SU-DHL-6 (cell line): Measurements from ENCODE around the gene ZNF473.
"Not testable (repeated sequence)": the region's sequence is repeated elsewhere in the genome, so short reads cannot be mapped to it uniquely, and the experiment has no call there.

Experiments used
- H2AFZ ChIP-seq: fragments of 200-600 bp; sonication (generic); 2 replicates; pipeline ENCODE4 v1.6.1; 2014; ENCODE audit warnings: low read depth, mild to moderate bottlenecking, moderate library complexity, mixed read lengths, antibody characterized with exemption, low read length; ENCODE audit not compliant: severe bottlenecking
- H3F3A ChIP-seq: fragments of 200-600 bp; shearing (Covaris generic); 2 replicates; pipeline ENCODE4 v1.6.0; 2016; ENCODE audit warnings: antibody characterized with exemption, mild to moderate bottlenecking; ENCODE audit not compliant: insufficient read depth
- H3K27ac ChIP-seq: fragments of 200-600 bp; sonication (generic); 2 replicates; pipeline ENCODE4 v1.5.1; 2016; ENCODE audit warnings: low read depth, mild to moderate bottlenecking, low read length, moderate library complexity, mixed read lengths
- H3K27me3 ChIP-seq: fragments of 200-600 bp; sonication (generic), shearing (Covaris generic); 2 replicates; pipeline ENCODE4 v1.6.0; 2014; ENCODE audit warnings: mild to moderate bottlenecking, low read length
- H3K36me3 ChIP-seq: fragments of 200-600 bp; sonication (generic); 2 replicates; pipeline ENCODE4 v1.6.1; 2014; ENCODE audit warnings: mild to moderate bottlenecking, low read length, mixed read lengths
- H3K4me2 ChIP-seq: fragments of 300-600, 200-600 bp; shearing (Covaris generic), sonication (generic); 2 replicates; pipeline ENCODE4 v1.6.0; 2014; ENCODE audit warnings: low read length, low read depth, mild to moderate bottlenecking; ENCODE audit not compliant: poor library complexity, severe bottlenecking
- H3K4me3 ChIP-seq: fragments of 200-600 bp; sonication (generic); 2 replicates; pipeline ENCODE4 v1.5.1; 2014; ENCODE audit warnings: antibody characterized with exemption, low read length, mild to moderate bottlenecking, mixed read lengths; ENCODE audit not compliant: insufficient read depth, poor library complexity, severe bottlenecking
- H3K79me2 ChIP-seq: fragments of 200-600 bp; sonication (generic); 2 replicates; pipeline ENCODE4 v1.6.1; 2014; ENCODE audit warnings: mild to moderate bottlenecking, low read length, moderate library complexity; ENCODE audit not compliant: insufficient read depth
- H3K9ac ChIP-seq: fragments of 200-600 bp; sonication (generic); 2 replicates; pipeline ENCODE4 v1.7.0; 2014; ENCODE audit warnings: mild to moderate bottlenecking, low read length
- H3K9me2 ChIP-seq: fragments of 200-600 bp; sonication (generic); replicated peaks from 2 replicates; pipeline ENCODE4 v1.6.1; 2014; ENCODE audit warnings: low read length; ENCODE audit not compliant: insufficient read depth
- H3K9me3 ChIP-seq: fragments of 200-600 bp; sonication (generic); 2 replicates; pipeline ENCODE4 v1.6.1; 2014; ENCODE audit warnings: low read length, mixed read lengths; ENCODE audit not compliant: insufficient read depth
- H4K20me1 ChIP-seq: fragments of 200-600 bp; sonication (generic); 2 replicates; pipeline ENCODE4 v1.6.1; 2014; ENCODE audit warnings: low read depth, mild to moderate bottlenecking, antibody characterized with exemption, low read length, moderate library complexity, mixed read lengths

Gene ZNF473

DNA sequence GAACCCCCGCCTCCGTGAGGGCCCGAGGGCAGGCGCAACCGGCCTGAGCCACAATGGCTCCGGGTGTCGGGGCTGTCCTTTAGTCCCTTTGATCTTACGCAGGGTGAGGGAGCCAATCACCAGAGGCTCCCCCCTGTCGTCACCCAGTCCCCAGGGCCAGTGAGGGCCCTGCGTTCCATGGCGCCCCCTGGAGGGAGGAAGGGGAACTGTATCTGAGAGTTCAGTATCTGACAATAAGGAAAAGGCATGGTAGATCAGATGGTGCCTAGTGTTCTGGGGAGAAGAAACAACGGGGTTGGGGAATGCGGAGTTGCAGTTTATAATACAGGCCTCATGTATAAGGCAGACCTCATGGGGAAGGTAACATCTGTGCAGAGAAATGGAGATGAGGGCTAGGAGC, 72.1 kb downstream of the ZNF473 start:
- H3K36me3 ChIP-seq, H3K4me3 ChIP-seq, H3K27ac ChIP-seq, H2AFZ ChIP-seq, H3F3A ChIP-seq, H3K9me2 ChIP-seq, H3K4me2 ChIP-seq, H3K27me3 ChIP-seq, H3K79me2 ChIP-seq, H3K9me3 ChIP-seq, H3K9ac ChIP-seq, H4K20me1 ChIP-seq: not testable (repeated sequence)

GRCh38 chr19:50098892-50099291, 73.1 kb downstream of the ZNF473 start:
- not testable (repeated sequence) for H3K9me2 ChIP-seq, H3F3A ChIP-seq, H3K27me3 ChIP-seq, H3K36me3 ChIP-seq, H3K9me3 ChIP-seq, H3K79me2 ChIP-seq, H3K4me2 ChIP-seq, H3K27ac ChIP-seq, H3K9ac ChIP-seq, H3K4me3 ChIP-seq, H4K20me1 ChIP-seq, H2AFZ ChIP-seq

DNA sequence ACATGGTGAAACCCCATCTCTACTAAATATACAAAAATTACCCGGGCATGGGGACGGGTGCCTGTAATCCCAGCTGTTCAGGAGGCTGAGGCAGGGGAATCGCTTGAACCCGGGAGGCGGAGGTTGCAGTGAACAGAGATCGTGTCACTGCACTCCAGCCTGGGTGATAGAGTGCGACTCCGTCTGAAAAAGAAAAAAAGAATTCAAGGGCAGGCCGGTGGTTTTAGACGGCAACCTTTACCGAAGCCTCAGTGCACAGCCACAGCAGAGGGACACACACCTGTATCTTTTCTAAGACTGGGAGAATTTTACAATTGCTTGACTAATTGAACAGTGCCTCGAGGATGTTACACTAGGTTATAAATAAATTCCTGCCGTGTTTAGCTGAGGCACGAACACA, 73.9 kb downstream of the ZNF473 start:
- not testable (repeated sequence) for H3K4me2 ChIP-seq

DNA sequence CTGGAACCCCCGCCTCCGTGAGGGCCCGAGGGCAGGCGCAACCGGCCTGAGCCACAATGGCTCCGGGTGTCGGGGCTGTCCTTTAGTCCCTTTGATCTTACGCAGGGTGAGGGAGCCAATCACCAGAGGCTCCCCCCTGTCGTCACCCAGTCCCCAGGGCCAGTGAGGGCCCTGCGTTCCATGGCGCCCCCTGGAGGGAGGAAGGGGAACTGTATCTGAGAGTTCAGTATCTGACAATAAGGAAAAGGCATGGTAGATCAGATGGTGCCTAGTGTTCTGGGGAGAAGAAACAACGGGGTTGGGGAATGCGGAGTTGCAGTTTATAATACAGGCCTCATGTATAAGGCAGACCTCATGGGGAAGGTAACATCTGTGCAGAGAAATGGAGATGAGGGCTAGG, 75.1 kb downstream of the ZNF473 start:
- not testable (repeated sequence) for H3K27me3 ChIP-seq, H3K36me3 ChIP-seq, H3F3A ChIP-seq

More for the DNA sequence above, 73.9 kb downstream of the ZNF473 start:
- H3F3A ChIP-seq, H2AFZ ChIP-seq, H3K9me2 ChIP-seq, H3K79me2 ChIP-seq, H3K27ac ChIP-seq, H3K4me3 ChIP-seq, H3K9me3 ChIP-seq, H3K36me3 ChIP-seq, H3K9ac ChIP-seq, H4K20me1 ChIP-seq, H3K27me3 ChIP-seq: not testable (repeated sequence)

More for the DNA sequence above, 75.1 kb downstream of the ZNF473 start:
- not testable (repeated sequence) for H2AFZ ChIP-seq, H3K4me2 ChIP-seq, H3K4me3 ChIP-seq, H3K9me2 ChIP-seq, H3K79me2 ChIP-seq, H3K9ac ChIP-seq, H3K9me3 ChIP-seq, H3K27ac ChIP-seq, H4K20me1 ChIP-seq
